AG10803 (cell line): ENCODE results near the gene TMEM35A.

Source experiments
- DNase-seq: peaks from one replicate; pipeline ENCODE4 v3.0.0; 2010; ENCODE audit warnings: low read depth
- H3K4me3 ChIP-seq: 2 replicates; pipeline ENCODE4 v1.5.1; 2011; ENCODE audit warnings: mild to moderate bottlenecking, low read length, control low read depth
- CTCF ChIP-seq: conservative IDR thresholded peaks from 2 replicates; pipeline ENCODE4 v1.5.1; 2011; ENCODE audit warnings: mild to moderate bottlenecking, low read length, control low read depth, inconsistent platforms

The TMEM35A gene

DNA sequence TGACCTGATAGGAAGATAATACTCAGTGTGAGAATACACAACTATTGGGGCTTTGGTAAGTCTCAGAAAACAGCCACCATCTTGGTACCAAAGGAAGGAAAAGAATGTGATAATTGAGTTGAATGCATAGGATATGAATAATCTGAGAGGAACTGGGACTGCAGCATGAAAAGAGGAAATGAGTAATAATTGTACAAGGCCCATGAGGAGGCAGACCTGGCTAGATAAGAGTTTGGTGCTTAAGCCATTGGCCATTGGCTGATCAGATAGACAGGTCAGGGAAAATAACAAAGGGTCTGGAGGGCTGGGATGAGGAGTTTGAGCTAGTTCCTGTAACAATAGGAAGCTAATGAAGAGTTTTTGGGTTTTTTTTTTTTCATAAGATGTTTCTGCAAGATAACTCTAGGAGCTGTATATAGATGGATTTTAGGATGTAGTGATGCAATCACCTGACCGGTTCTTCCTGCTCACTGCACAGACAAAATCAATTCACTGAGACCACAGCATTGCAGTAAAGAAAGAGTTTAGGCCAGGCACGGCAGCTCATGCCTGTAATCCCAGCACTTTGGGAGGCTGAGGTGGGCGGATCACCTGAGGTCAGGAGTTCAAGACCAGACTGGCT, 21.5 kb upstream of the TMEM35A start:
- peak; percentile 39 for DNase-seq

GRCh38 chrX:101062176-101062575, 16.5 kb upstream of the TMEM35A start:
- no peak for TF ChIP-seq CTCF
- H3K4me3 ChIP-seq, result no peak overlapping the region
- DNase-seq, result peak; percentile 72

More for the DNA sequence above, 21.5 kb upstream of the TMEM35A start:
- no peak overlapping the region for H3K4me3 ChIP-seq
- no peak for TF ChIP-seq CTCF

DNA sequence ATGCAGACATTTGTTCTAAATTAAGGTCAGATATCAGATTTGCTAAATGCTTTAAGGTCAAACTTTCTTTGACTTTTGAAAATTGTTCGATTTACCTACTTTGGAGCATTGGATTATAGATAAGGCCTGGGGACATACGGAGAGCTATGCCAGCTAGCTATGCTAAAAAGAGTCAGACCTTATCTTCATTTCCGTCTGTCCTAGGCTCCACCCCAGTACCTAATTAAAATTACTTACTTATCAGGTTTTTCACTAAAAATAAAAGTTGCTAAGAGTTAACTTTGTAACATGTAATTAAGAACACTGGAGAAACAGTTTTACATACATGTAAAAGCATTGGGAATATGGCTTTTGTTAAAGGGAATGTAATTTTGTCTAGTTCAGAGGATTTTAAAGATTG, 7.1 kb upstream of the TMEM35A start:
- H3K4me3 ChIP-seq, result no peak overlapping the region
- no peak for TF ChIP-seq CTCF
- DNase-seq, result no peak

- no peak for TF ChIP-seq CTCF
- DNase-seq, result no peak
- peak overlapping the region; percentile 10; the same call in 1 of the 2 replicates for H3K4me3 ChIP-seq
Measured at GRCh38 chrX:101079736-101080270, 1.1 kb downstream of the TMEM35A start.

DNA sequence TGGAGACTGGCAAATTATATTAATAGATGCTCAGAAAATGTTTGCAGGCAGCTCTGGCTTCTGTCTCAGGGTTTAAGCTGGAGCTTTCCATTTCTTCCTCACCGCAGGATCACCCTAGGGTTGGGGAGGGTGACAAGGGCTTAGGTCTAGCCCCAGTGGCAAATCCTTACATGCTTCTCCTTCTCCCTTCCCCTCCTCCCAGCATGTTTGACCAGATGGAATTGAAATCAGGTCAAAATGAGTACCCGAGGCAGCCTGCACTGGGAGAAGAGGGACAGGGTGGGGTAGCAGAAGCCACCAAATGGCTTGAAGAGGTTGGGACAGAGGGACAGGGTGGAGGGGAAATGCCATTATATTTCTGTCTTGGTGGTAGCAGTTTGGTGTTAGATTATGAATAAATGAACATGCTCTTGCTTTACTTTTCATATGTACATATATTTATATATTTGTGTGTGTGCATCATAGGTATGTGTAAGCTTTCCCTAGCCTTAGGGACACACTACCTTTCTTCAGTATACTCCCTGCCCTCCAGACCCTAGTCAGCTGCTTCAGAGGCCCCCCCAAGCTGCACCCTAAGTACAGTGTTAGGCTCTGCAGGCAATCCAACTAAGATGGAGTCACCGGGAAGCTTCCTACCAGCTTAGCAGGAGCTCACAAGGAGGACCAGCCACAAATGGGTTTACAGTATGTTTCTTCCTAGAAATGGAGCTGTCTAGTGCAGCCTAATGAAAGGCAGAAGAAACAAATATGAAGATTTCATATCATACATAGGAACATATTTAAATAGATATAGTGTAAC, 1.8 kb downstream of the TMEM35A start:
- DNase-seq, result no peak
- no peak for TF ChIP-seq CTCF
- H3K4me3 ChIP-seq, result no peak overlapping the region

DNA sequence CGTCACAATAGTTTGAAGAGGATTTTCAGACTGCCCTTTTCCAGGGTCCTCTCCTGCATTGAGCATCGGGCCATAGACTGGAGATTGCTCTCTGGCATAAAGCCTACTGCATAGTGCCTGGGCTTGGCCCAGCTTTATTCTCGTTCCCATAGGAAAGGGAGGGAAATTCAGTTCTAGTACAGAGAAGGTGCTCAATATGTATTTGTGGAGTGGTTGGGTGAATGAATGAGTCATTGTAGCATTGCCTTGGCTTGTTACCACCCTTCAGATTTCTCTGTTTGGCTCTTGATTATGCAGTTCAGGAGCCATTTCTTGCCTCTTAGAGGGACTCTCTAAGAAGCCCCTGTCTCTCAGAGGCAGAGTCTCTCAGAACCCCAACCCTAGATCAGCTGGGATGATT, 2.6 kb downstream of the TMEM35A start:
- no peak for DNase-seq
- no peak for TF ChIP-seq CTCF
- H3K4me3 ChIP-seq, result no peak overlapping the region

DNA sequence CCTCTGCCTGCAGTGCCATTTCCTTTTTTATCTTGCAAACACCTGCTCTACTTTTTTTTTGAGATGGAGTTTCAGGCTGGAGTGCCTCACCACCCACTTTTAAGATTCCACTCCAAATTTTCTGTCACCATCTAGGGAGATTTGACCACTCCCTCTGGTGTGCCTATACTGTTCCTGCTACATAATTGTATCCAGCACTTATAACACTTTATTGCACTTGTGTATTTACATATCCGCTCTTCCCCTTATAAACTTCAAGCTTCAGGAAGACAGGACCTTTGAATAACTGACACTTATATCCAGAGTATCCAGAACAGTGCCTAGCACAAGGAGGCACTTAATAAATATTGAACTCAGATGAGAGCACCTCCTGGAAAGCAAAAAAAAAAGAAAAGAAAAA, 13.1 kb downstream of the TMEM35A start:
- TF ChIP-seq CTCF, result no peak

More for the DNA sequence above, 13.1 kb downstream of the TMEM35A start:
- no peak for DNase-seq
- no peak overlapping the region for H3K4me3 ChIP-seq
